Small intestine (tissue), 7 donors: Measurements from ENCODE around the gene INHA. TPM values are rescaled to one million over a fixed set of nuclear protein-coding genes. Genes with fewer than 3 reads are reported as not detected.

ENCODE experiments used
- DNase-seq, 2 donors: peaks; one replicate each; pipeline versions ENCODE4 v3.0.0 to v3.0.0-alpha.2; 2013
- FAIRE-seq: peaks from 2 replicates; lab custom pipeline; 2012; peaks lifted over from hg19 to GRCh38; lab: Jason Lieb, UNC
- H3K27ac ChIP-seq, 3 donors: one replicate each; pipeline ENCODE4 v1.5.1; 2013; ENCODE audit warnings: low read length in 2 of 3, mild to moderate bottlenecking in 2 of 3, control low read depth in 1 of 3, inconsistent platforms in 1 of 3, low read depth in 1 of 3, moderate library complexity in 1 of 3
- H3K27me3 ChIP-seq, 3 donors: one replicate each; pipeline ENCODE4 v1.6.1; 2013; ENCODE audit warnings: low read length in 3 of 3, inconsistent platforms in 1 of 3; ENCODE audit not compliant: control insufficient read depth in 3 of 3, insufficient read depth in 3 of 3
- H3K36me3 ChIP-seq, 3 donors: one replicate each; pipeline ENCODE4 v1.6.1; 2013; ENCODE audit warnings: low read length in 3 of 3, inconsistent platforms in 1 of 3, low read depth in 1 of 3, mild to moderate bottlenecking in 1 of 3, moderate library complexity in 1 of 3; ENCODE audit not compliant: control insufficient read depth in 3 of 3, insufficient read depth in 2 of 3
- H3K4me1 ChIP-seq, 3 donors: one replicate each; pipeline ENCODE4 v1.6.1; 2013; ENCODE audit warnings: low read length in 2 of 3, inconsistent platforms in 1 of 3, low read depth in 1 of 3, mild to moderate bottlenecking in 1 of 3, moderate library complexity in 1 of 3; ENCODE audit not compliant: control insufficient read depth in 3 of 3, insufficient read depth in 2 of 3
- H3K4me3 ChIP-seq, 3 donors: one replicate each; pipeline ENCODE4 v1.5.1; 2013; ENCODE audit warnings: low read length in 3 of 3, control low read depth in 1 of 3, inconsistent platforms in 1 of 3, low read depth in 1 of 3, mild to moderate bottlenecking in 1 of 3, moderate library complexity in 1 of 3
- H3K9me3 ChIP-seq, 2 donors: one replicate each; pipeline ENCODE4 v1.6.1; 2013; ENCODE audit warnings: low read depth in 1 of 2, low read length in 1 of 2; ENCODE audit not compliant: control insufficient read depth in 2 of 2, insufficient read depth in 1 of 2
- WGBS, 3 donors: extraction: QIAGEN DNeasy Blood & Tissue Kit; methylation state at CpG; one replicate each; pipeline ENCODE4 v1.1.7; 2013; 5-methylcytosine and 5-hydroxymethylcytosine counted together
- polyA plus RNA-seq, 4 donors: library from polyadenylated mRNA; stranded (reverse) in 3 of 4; unstranded in 1 of 4; fragments of 200-250 nt in 3 of 4; fragments of 120-200 nt in 1 of 4; gene quantifications; one replicate each; pipeline versions ENCODE4 v1.2.1 to v1.2.3, GENCODE V29; 2013
- donor health status: healthy with polysubstance abuse.
- donor health status: control.
- donor health status: control.
- donor health status: Bipolar disorder and iron deficiency.
- donor health status: healthy.

INHA gene
- polyA plus RNA-seq, 4 donors: 0.18 to 0.78 TPM; not detected in 2

DNA sequence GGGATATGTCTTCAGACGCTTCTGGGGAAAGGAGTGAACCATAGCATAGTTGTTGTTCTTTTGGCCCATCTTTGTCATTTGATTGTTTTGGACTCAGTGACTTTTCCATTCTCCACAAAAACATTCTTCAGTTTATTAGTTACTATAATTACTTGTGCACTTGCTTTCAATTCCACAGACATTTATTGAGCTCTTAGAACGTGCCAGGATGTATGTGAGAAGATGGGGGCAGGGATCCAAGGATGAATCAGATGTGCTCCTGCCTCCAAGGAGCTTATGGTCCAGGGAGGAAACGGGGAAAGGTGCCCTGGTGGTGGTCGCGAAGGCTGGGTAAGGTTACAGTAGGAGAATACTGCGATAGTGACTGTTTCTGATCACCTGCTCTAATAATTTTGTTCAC, 48.4 kb downstream of the INHA start:
- Histone ChIP-seq H3K27ac (no peak overlapping the region), H3K36me3 (peaks cover 0 to 14% (median 0%) of the 10 kb centered on the region in 3 donors), H3K27me3 (peaks cover 0 to 9% (median 2%) of the 10 kb centered on the region in 3 donors), H3K9me3 (no peaks in the 10 kb centered on the region), H3K4me1 (no peaks in the 10 kb centered on the region), H3K4me3 (no peak overlapping the region)
- WGBS, 3 donors: 80 to 84% (median 83%) methylated on average over 6 of the region's 6 CpGs
- DNase-seq (no peak), FAIRE-seq (no peak)

DNA sequence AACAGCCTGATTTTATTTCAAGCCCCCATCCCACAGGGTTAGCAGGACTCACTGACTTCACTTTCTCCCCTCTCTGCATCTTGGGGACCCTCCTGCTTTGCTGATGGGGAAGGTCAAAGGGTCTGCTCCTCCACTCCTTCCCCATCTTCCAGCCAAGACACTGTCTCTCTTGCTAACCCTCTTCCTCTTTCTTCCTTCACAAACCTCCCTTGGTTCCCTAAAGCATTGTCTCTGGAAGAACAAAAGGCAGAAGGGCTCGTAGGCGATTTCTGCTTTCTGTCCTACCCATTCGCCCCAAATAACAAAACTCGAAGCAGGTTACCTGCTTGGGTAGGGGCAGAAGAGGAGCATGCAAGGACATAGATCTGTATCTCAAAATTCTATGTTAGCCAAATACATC, 49.8 kb downstream of the INHA start:
- DNase-seq: no peak
- 76 to 81% (median 77%) methylated on average over 4 of the region's 4 CpGs for WGBS, 3 donors
- Histone ChIP-seq H3K4me1 (peaks cover 0 to 3% (median 0%) of the 10 kb centered on the region in 3 donors), H3K27ac (no peak overlapping the region), H3K9me3 (no peaks in the 10 kb centered on the region), H3K27me3 (peaks cover 0 to 14% (median 2%) of the 10 kb centered on the region in 3 donors), H3K36me3 (no peaks in the 10 kb centered on the region), H3K4me3 (no peak overlapping the region)
- no peak for FAIRE-seq

DNA sequence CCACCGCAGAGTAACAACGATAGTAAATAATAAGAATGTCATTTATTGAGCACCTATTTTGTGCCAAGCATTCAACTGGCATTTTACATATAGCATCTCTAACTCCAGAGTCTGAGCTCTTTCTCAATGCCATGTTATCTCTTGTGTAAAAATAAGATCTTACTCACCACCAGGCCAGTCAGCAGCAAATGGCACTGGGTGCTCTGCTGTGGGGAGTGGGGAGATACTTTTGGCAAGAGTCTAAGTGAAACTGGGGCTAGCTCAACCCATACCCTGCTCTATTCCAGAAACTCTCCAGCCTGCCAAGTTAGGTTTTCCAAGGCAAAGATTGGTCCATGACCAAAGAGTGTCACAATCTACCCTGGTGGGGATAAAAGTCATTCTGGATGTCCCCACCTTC, 50.4 kb downstream of the INHA start:
- peaks cover 0 to 6% (median 0%) of the 10 kb centered on the region in 3 donors for H3K4me1 ChIP-seq
- no peak for FAIRE-seq
- no peaks in the 10 kb centered on the region for H3K9me3 ChIP-seq
- H3K36me3 ChIP-seq: no peaks in the 10 kb centered on the region
- WGBS, 3 donors: 95 to 96% (median 96%) methylated on average over 2 of the region's 2 CpGs
- H3K27me3 ChIP-seq: peaks cover 0 to 16% (median 2%) of the 10 kb centered on the region in 3 donors
- no peak overlapping the region for H3K27ac ChIP-seq
- H3K4me3 ChIP-seq: no peak overlapping the region
- no peak for DNase-seq

DNA sequence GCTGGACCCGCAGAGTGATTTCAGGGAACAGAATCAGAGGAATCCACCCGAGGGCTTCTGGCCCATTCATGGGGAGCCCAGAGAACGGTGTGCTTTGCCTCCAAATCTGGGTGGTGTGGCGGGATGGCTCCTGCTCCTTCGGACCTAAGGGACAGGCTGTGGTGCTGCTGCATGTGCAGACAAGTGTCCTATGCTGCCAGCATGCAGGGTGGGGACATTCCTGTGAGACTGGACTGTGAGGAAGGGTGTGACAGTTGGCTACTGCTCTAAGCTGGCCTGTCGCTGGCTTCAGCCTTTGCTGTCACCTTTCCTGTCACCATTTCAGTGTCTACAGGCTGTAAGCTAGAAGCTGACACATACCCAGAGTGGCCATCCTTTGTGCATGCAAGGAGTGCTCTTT, 52.5 kb downstream of the INHA start:
- FAIRE-seq: no peak
- 74 to 84% (median 80%) methylated on average over 6 of the region's 6 CpGs for WGBS, 3 donors
- H3K36me3 ChIP-seq: no peaks in the 10 kb centered on the region
- H3K4me1 ChIP-seq: peaks cover 0 to 6% (median 2%) of the 10 kb centered on the region in 3 donors
- H3K27ac ChIP-seq: no peak overlapping the region
- H3K4me3 ChIP-seq: no peak overlapping the region
- H3K27me3 ChIP-seq: peaks cover 2 to 16% (median 4%) of the 10 kb centered on the region in 3 donors
- DNase-seq: no peak
- no peaks in the 10 kb centered on the region for H3K9me3 ChIP-seq

DNA sequence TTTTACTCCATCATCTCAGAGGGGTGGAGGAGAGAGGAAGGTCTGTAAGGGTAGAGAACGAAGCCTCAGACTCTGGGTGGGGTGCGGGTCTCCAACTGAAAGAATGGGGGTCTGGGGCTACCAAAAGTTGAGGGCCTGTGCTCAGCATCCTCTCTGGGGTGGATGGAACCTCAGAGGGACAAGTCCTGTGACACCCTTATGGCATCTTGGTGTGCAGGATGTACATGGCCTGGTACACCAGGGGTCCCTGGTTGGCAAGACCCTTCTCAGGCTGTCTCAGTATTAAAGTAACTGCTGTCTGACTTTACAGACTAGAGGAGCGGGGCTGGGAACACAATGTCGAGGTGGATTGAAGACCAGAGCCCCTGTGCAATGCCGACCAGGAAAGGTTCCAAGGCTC, 53.1 kb downstream of the INHA start:
- H3K9me3 ChIP-seq: no peaks in the 10 kb centered on the region
- WGBS, 3 donors: 90 to 96% (median 95%) methylated on average over 5 of the region's 5 CpGs
- no peak overlapping the region for H3K4me3 ChIP-seq
- H3K4me1 ChIP-seq: peaks cover 0 to 6% (median 2%) of the 10 kb centered on the region in 3 donors
- H3K27ac ChIP-seq: no peak overlapping the region
- H3K36me3 ChIP-seq: no peaks in the 10 kb centered on the region
- H3K27me3 ChIP-seq: peaks cover 2 to 16% (median 4%) of the 10 kb centered on the region in 3 donors
- no peak for FAIRE-seq
- DNase-seq: no peak

Other genes with a start within 250 kb of the INHA start
- under 1 TPM in 2 of 4 donors, not detected in 2; 0.16 to 0.28 TPM for gene RESP18, start 239.6 kb upstream of the INHA start, polyA plus RNA-seq
- 100 to 1,000 TPM in 3 of 4 donors, 10 to 100 TPM in 1; 98.2 to 200 (median 165) TPM for gene DNPEP, start 184.4 kb upstream of the INHA start, polyA plus RNA-seq
- gene DES, start 153.9 kb upstream of the INHA start, polyA plus RNA-seq: 100 to 1,000 TPM in 1 of 4 donors, 10 to 100 TPM in 3; 24.6 to 178 (median 67.4) TPM
- gene SPEG, start 137.5 kb upstream of the INHA start, polyA plus RNA-seq: 10 to 100 TPM in 1 of 4 donors, 1 to 10 TPM in 2, under 1 TPM in 1; 0.45 to 15.7 (median 5.3) TPM
- 10 to 100 TPM; 52.6 to 63.5 (median 61.3) TPM for gene GMPPA, start 73.4 kb upstream of the INHA start, polyA plus RNA-seq
- gene ASIC4, start 57.8 kb upstream of the INHA start, polyA plus RNA-seq: under 1 TPM in 2 of 4 donors, not detected in 2; 0.04 to 0.10 TPM
- gene CHPF, start 28.5 kb upstream of the INHA start, polyA plus RNA-seq: 10 to 100 TPM in 3 of 4 donors, 1 to 10 TPM in 1; 8.7 to 96.1 (median 50.4) TPM
- 10 to 100 TPM in 2 of 4 donors, 1 to 10 TPM in 2; 1.8 to 23.5 (median 14.8) TPM for gene TMEM198, start 28.3 kb upstream of the INHA start, polyA plus RNA-seq
- gene OBSL1, start 771 bp upstream of the INHA start, polyA plus RNA-seq: 10 to 100 TPM in 3 of 4 donors, 1 to 10 TPM in 1; 4.5 to 97.4 (median 15.4) TPM
- gene STK11IP, start 25.5 kb downstream of the INHA start, polyA plus RNA-seq: 10 to 100 TPM; 20.4 to 38.9 (median 23.2) TPM
- 1 to 10 TPM in 3 of 4 donors, not detected in 1; 1.0 to 2.2 (median 1.1) TPM for gene SLC4A3, start 55.3 kb downstream of the INHA start, polyA plus RNA-seq